Osteocyte (in vitro differentiated cells): Measurements from ENCODE around the gene DGKG. TPM values are rescaled to one million over a fixed set of nuclear protein-coding genes. Genes with fewer than 3 reads are reported as not detected.
A peak's percentile ranks its signal among the peaks of the same experiment; 100 is the strongest.

ENCODE experiments used
- DNase-seq: peaks from one replicate; pipeline ENCODE4 v3.0.0; 2021; ENCODE audit warnings: mixed read lengths; ENCODE audit not compliant: unreplicated experiment; ENCODE audit errors: extremely low spot score
- H3K27ac Mint-ChIP-seq: one replicate; pipeline ENCODE4 v1.8.0; 2021; ENCODE audit warnings: mild to moderate bottlenecking, mixed read lengths; ENCODE audit not compliant: unreplicated experiment
- H3K27me3 Mint-ChIP-seq: one replicate; pipeline ENCODE4 v1.8.0; 2021; ENCODE audit warnings: mixed read lengths; ENCODE audit not compliant: unreplicated experiment
- H3K36me3 Mint-ChIP-seq: one replicate; pipeline ENCODE4 v1.8.0; 2021; ENCODE audit warnings: mixed read lengths; ENCODE audit not compliant: unreplicated experiment
- H3K4me1 Mint-ChIP-seq: one replicate; pipeline ENCODE4 v1.8.0; 2021; ENCODE audit warnings: mixed read lengths; ENCODE audit not compliant: unreplicated experiment
- H3K4me3 Mint-ChIP-seq: one replicate; pipeline ENCODE4 v1.8.0; 2021; ENCODE audit warnings: mild to moderate bottlenecking, moderate library complexity, mixed read lengths; ENCODE audit not compliant: unreplicated experiment
- H3K9me3 Mint-ChIP-seq: one replicate; pipeline ENCODE4 v1.8.0; 2021; ENCODE audit warnings: mixed read lengths; ENCODE audit not compliant: unreplicated experiment
- CTCF ChIP-seq: fragments of 200-600 bp; sonication (generic); IDR thresholded peaks from 2 replicates; pipeline ENCODE4 v1.5.0; 2021; ENCODE audit warnings: antibody characterized with exemption, mild to moderate bottlenecking, moderate library complexity
- total RNA-seq: library from RNA; stranded (reverse); gene quantifications from 2 replicates; pipeline ENCODE4 v1.2.1, GENCODE V29; 2021

DGKG gene
- total RNA-seq, 1 donor from 2014 or later, result not detected

DNA sequence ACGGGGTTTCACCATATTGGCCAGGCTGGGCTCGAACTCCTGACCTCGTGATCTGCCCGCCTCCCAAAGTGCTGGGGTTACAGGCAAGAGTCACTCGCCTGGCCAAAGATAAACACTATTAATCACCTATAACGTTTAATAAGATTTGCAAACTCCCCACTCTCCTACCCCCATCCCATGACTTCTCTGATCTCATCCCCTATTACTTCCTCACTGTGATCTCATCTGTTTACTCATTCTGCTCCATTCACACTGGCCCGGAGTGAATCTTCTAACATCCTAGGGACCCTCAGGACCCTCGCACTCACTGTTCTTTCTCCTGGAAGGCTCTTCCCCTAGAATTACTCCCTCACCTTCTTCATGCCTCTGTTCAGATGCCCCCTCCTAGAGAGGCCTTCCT is 78.9 kb downstream of the DGKG start:
- Mint-ChIP-seq H3K27ac (no peak overlapping the region), H3K4me1 (peaks cover 34% of the 10 kb centered on the region), H3K4me3 (no peak overlapping the region), H3K36me3 (no peaks in the 10 kb centered on the region), H3K27me3 (peaks cover 4% of the 10 kb centered on the region), H3K9me3 (no peaks in the 10 kb centered on the region)
- DNase-seq, result no peak
- no peak for TF ChIP-seq CTCF

GRCh38 chr3:186281176-186281575 is 80.9 kb downstream of the DGKG start:
- H3K27me3 Mint-ChIP-seq, result peaks cover 7% of the 10 kb centered on the region
- H3K4me1 Mint-ChIP-seq, result peaks cover 24% of the 10 kb centered on the region
- DNase-seq, result no peak
- TF ChIP-seq CTCF, result no peak
- H3K36me3 Mint-ChIP-seq, result no peaks in the 10 kb centered on the region
- no peak overlapping the region for H3K4me3 Mint-ChIP-seq
- no peaks in the 10 kb centered on the region for H3K9me3 Mint-ChIP-seq
- H3K27ac Mint-ChIP-seq, result no peak overlapping the region

- Mint-ChIP-seq H3K4me1 (peaks cover 22% of the 10 kb centered on the region), H3K27me3 (peaks cover 7% of the 10 kb centered on the region), H3K9me3 (no peaks in the 10 kb centered on the region), H3K4me3 (no peak overlapping the region), H3K36me3 (no peaks in the 10 kb centered on the region), H3K27ac (no peak overlapping the region)
- no peak for TF ChIP-seq CTCF
- no peak for DNase-seq
Measured at GRCh38 chr3:186280737-186281136, 81.3 kb downstream of the DGKG start.

DNA sequence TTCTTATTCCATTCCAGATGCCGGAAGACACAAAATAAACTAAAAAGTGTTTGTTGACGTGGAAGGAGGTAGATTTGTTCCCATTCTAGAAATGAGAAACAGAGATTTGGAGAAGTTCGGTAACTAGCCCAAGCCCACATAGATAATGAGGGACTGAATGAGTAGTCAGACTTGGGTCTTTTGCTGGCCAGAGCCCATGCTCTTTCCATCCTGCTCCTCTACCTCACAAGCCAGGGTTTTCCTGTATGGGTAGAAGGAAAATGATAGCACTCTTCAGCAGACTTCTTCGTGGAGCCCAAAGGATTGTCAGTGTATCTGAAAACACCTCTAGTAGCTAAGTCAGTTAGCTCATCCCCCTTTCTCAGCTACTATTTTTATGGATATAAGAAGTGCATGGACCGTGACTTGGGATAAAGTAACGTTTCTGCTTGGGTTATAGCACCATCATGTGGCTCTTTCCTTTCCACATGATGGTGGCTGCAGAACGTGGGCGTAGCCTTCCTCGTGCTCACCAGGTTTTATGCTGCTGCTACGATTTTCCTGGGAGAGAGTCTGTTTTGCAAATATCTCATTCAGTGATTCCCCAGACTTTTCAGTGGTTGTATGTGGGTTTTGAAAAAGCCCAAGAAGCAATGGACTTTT is 84.6 kb downstream of the DGKG start:
- H3K27me3 Mint-ChIP-seq, result peaks cover 7% of the 10 kb centered on the region
- DNase-seq, result no peak
- H3K9me3 Mint-ChIP-seq, result no peaks in the 10 kb centered on the region
- H3K27ac Mint-ChIP-seq, result no peak overlapping the region
- H3K4me1 Mint-ChIP-seq, result peaks cover 12% of the 10 kb centered on the region
- peak; percentile 74 for TF ChIP-seq CTCF
- H3K36me3 Mint-ChIP-seq, result no peaks in the 10 kb centered on the region
- H3K4me3 Mint-ChIP-seq, result no peak overlapping the region

- Mint-ChIP-seq H3K9me3 (no peaks in the 10 kb centered on the region), H3K4me1 (no peaks in the 10 kb centered on the region), H3K27me3 (peaks cover 12% of the 10 kb centered on the region), H3K27ac (no peak overlapping the region), H3K4me3 (no peak overlapping the region), H3K36me3 (no peaks in the 10 kb centered on the region)
- no peak for TF ChIP-seq CTCF
- no peak for DNase-seq
Measured at GRCh38 chr3:186275436-186275835, 86.6 kb downstream of the DGKG start.
